Measurements from ENCODE around the gene SYNPR.

The SYNPR gene

GRCh38 chr3:63352008-63352279 is 73.8 kb downstream of the SYNPR start:
- no peak overlapping the region for H2AFZ ChIP-seq (ENCODE audit: low read length)
- H3F3A ChIP-seq (ENCODE audit: insufficient read depth, low read length) = no peaks in the 10 kb centered on the region
- no peak overlapping the region for H3K27ac ChIP-seq (ENCODE audit: low read depth, low read length, poor library complexity, severe bottlenecking)
- peaks cover 3% of the 10 kb centered on the region; the same call in 1 of the 2 replicates for H3K27me3 ChIP-seq (ENCODE audit: insufficient read depth, low read length)
- no peaks in the 10 kb centered on the region for H4K20me1 ChIP-seq (ENCODE audit: insufficient read depth, low read length)
- H3K4me3 ChIP-seq (ENCODE audit: low read depth, low read length, poor library complexity, severe bottlenecking) = no peak overlapping the region
- no peak overlapping the region for H3K9ac ChIP-seq (ENCODE audit: low read length)
- no peaks in the 10 kb centered on the region for H3K4me1 ChIP-seq (ENCODE audit: insufficient read depth, low read length, severe bottlenecking)
- H3K36me3 ChIP-seq (ENCODE audit: insufficient read depth, low read length) = no peaks in the 10 kb centered on the region
- H3K9me3 ChIP-seq (ENCODE audit: low read length) = no peaks in the 10 kb centered on the region
- no peak overlapping the region for H3K4me2 ChIP-seq (ENCODE audit: low read length)
- TF ChIP-seq CTCF (IDR thresholded peaks at IDR 0.05; ENCODE audit: low read length) (no peak), EZH2 (IDR thresholded peaks at IDR 0.05; ENCODE audit: borderline replicate concordance, low read length) (no peak)
- no peaks in the 10 kb centered on the region for H3K79me2 ChIP-seq (ENCODE audit: insufficient read depth, low read length)
- no peaks in the 10 kb centered on the region for H3K9me2 ChIP-seq (ENCODE audit: low read depth, low read length)

GRCh38 chr3:63353383-63353782 is 75.3 kb downstream of the SYNPR start:
- peaks cover 3% of the 10 kb centered on the region; the same call in 1 of the 2 replicates for H3K27me3 ChIP-seq (ENCODE audit: insufficient read depth, low read length)
- H2AFZ ChIP-seq (ENCODE audit: low read length) = no peak overlapping the region
- no peaks in the 10 kb centered on the region for H3K9me2 ChIP-seq (ENCODE audit: low read depth, low read length)
- H3K79me2 ChIP-seq (ENCODE audit: insufficient read depth, low read length) = no peaks in the 10 kb centered on the region
- H4K20me1 ChIP-seq (ENCODE audit: insufficient read depth, low read length) = no peaks in the 10 kb centered on the region
- no peak overlapping the region for H3K9ac ChIP-seq (ENCODE audit: low read length)
- no peaks in the 10 kb centered on the region for H3K9me3 ChIP-seq (ENCODE audit: low read length)
- H3F3A ChIP-seq (ENCODE audit: insufficient read depth, low read length) = no peaks in the 10 kb centered on the region
- no peak for TF ChIP-seq CTCF (IDR thresholded peaks at IDR 0.05; ENCODE audit: low read length)
- no peak for TF ChIP-seq EZH2 (IDR thresholded peaks at IDR 0.05; ENCODE audit: borderline replicate concordance, low read length)
- no peaks in the 10 kb centered on the region for H3K4me1 ChIP-seq (ENCODE audit: insufficient read depth, low read length, severe bottlenecking)
- H3K27ac ChIP-seq (ENCODE audit: low read depth, low read length, poor library complexity, severe bottlenecking) = no peak overlapping the region
- H3K4me3 ChIP-seq (ENCODE audit: low read depth, low read length, poor library complexity, severe bottlenecking) = no peak overlapping the region
- H3K36me3 ChIP-seq (ENCODE audit: insufficient read depth, low read length) = no peaks in the 10 kb centered on the region
- H3K4me2 ChIP-seq (ENCODE audit: low read length) = no peak overlapping the region

- H3K27ac ChIP-seq (ENCODE audit: low read depth, low read length, poor library complexity, severe bottlenecking) = no peak overlapping the region
- H3K79me2 ChIP-seq (ENCODE audit: insufficient read depth, low read length) = no peaks in the 10 kb centered on the region
- peaks cover 3% of the 10 kb centered on the region; the same call in 1 of the 2 replicates for H3K27me3 ChIP-seq (ENCODE audit: insufficient read depth, low read length)
- H2AFZ ChIP-seq (ENCODE audit: low read length) = no peak overlapping the region
- no peaks in the 10 kb centered on the region for H3K36me3 ChIP-seq (ENCODE audit: insufficient read depth, low read length)
- no peaks in the 10 kb centered on the region for H3K9me2 ChIP-seq (ENCODE audit: low read depth, low read length)
- TF ChIP-seq CTCF (IDR thresholded peaks at IDR 0.05; ENCODE audit: low read length) = no peak
- TF ChIP-seq EZH2 (IDR thresholded peaks at IDR 0.05; ENCODE audit: borderline replicate concordance, low read length) = no peak
- H3K9ac ChIP-seq (ENCODE audit: low read length) = no peak overlapping the region
- H3K4me1 ChIP-seq (ENCODE audit: insufficient read depth, low read length, severe bottlenecking) = no peaks in the 10 kb centered on the region
- no peaks in the 10 kb centered on the region for H3K9me3 ChIP-seq (ENCODE audit: low read length)
- no peaks in the 10 kb centered on the region for H4K20me1 ChIP-seq (ENCODE audit: insufficient read depth, low read length)
- no peak overlapping the region for H3K4me2 ChIP-seq (ENCODE audit: low read length)
- no peak overlapping the region for H3K4me3 ChIP-seq (ENCODE audit: low read depth, low read length, poor library complexity, severe bottlenecking)
- no peaks in the 10 kb centered on the region for H3F3A ChIP-seq (ENCODE audit: insufficient read depth, low read length)
Measured at GRCh38 chr3:63354160-63354559, 76.1 kb downstream of the SYNPR start.

All from OCI-LY1 (cell line).